Hepatic stellate cell (primary cell): ENCODE results near the gene IFITM10.
"Not testable (repeated sequence)": the region's sequence is repeated elsewhere in the genome, so short reads cannot be mapped to it uniquely, and the experiment has no call there.

Source experiments
- DNase-seq: peaks from one replicate; pipeline ENCODE4 v3.0.0; 2011; ENCODE audit warnings: low spot score

IFITM10 gene

GRCh38 chr11:1777737-1778136, 27.3 kb upstream of the IFITM10 start:
- DNase-seq, result no peak

- DNase-seq, result no peak
Observed at GRCh38 chr11:1776944-1777715, 26.7 kb upstream of the IFITM10 start.

GRCh38 chr11:1776331-1776851, 26.0 kb upstream of the IFITM10 start:
- no peak for DNase-seq

- DNase-seq, result no peak
Observed at GRCh38 chr11:1774886-1775285, 24.5 kb upstream of the IFITM10 start.

- DNase-seq, result no peak
Observed at GRCh38 chr11:1773994-1774550, 23.7 kb upstream of the IFITM10 start.

GRCh38 chr11:1773131-1773993, 23.0 kb upstream of the IFITM10 start:
- no peak for DNase-seq

GRCh38 chr11:1772270-1773130, 22.1 kb upstream of the IFITM10 start:
- peak; percentile 97 for DNase-seq

GRCh38 chr11:1771700-1772099, 21.3 kb upstream of the IFITM10 start:
- no peak for DNase-seq

GRCh38 chr11:1771273-1771672, 20.9 kb upstream of the IFITM10 start:
- DNase-seq, result no peak

GRCh38 chr11:1770528-1770927, 20.1 kb upstream of the IFITM10 start:
- no peak for DNase-seq

GRCh38 chr11:1770061-1770460, 19.7 kb upstream of the IFITM10 start:
- no peak for DNase-seq

- not testable (repeated sequence) for DNase-seq
Observed at GRCh38 chr11:1769304-1769936, 19.0 kb upstream of the IFITM10 start.

- no peak for DNase-seq
Observed at GRCh38 chr11:1768141-1768469, 17.7 kb upstream of the IFITM10 start.

- DNase-seq, result no peak
Observed at GRCh38 chr11:1767399-1768140, 17.2 kb upstream of the IFITM10 start.

- DNase-seq, result no peak
Observed at GRCh38 chr11:1766719-1767398, 16.5 kb upstream of the IFITM10 start.

GRCh38 chr11:1765871-1766718, 15.7 kb upstream of the IFITM10 start:
- DNase-seq, result no peak

- DNase-seq, result peak; percentile 99
Observed at GRCh38 chr11:1763796-1764661, 13.6 kb upstream of the IFITM10 start, which contains the start of gene CTSD. TSS of gene CTSD (minus strand) at chr11:1763927. CDS start at chr11:1763859, 68 bp downstream.

GRCh38 chr11:1763336-1763795, 13.0 kb upstream of the IFITM10 start:
- DNase-seq, result no peak
